ENCODE measurements around the gene CDCA7. TPM values are rescaled to one million over a fixed set of nuclear protein-coding genes. Genes with fewer than 3 reads are reported as not detected.

Gene CDCA7
- total RNA-seq, 2 experiments from 2014 or later = 88.5 to 91.7 TPM

- no peak for DNase-seq
- intact Hi-C loops (cut with micrococcal nuclease) = no loop called here
- H3K27ac Mint-ChIP-seq = no peak overlapping the region
- H3K4me1 Mint-ChIP-seq (ENCODE audit: low read depth) = no peaks in the 10 kb centered on the region
- H3K27me3 Mint-ChIP-seq = peaks cover 11% of the 10 kb centered on the region
- H3K36me3 Mint-ChIP-seq (ENCODE audit: low read depth) = peaks cover 3% of the 10 kb centered on the region
- ChIA-PET CTCF (no interaction called here), POLR2A (interaction anchor here (0.7 kb wide), 1 partner anchor 24 kb away, joined by 3 read pairs; no protein-coding TSS in a partner anchor)
- ATAC-seq = no peak
- H3K9me3 Mint-ChIP-seq = peaks cover 11% of the 10 kb centered on the region
- H3K4me3 Mint-ChIP-seq = no peak overlapping the region
- no peak for TF ChIP-seq CTCF (IDR thresholded peaks at IDR 0.05)
These were observed 8.6 kb upstream of the CDCA7 start for GRCh38 chr2:173346035-173346434.

GRCh38 chr2:173347305-173348168, 7.1 kb upstream of the CDCA7 start:
- CTCF ChIA-PET = no interaction called here
- intact Hi-C loops (cut with micrococcal nuclease) = no loop called here
- ATAC-seq = no peak

GRCh38 chr2:173349287-173349686, 5.4 kb upstream of the CDCA7 start:
- H3K36me3 Mint-ChIP-seq (ENCODE audit: low read depth) = peaks cover 3% of the 10 kb centered on the region
- H3K27ac Mint-ChIP-seq = no peak overlapping the region
- no peak for TF ChIP-seq CTCF (IDR thresholded peaks at IDR 0.05)
- H3K9me3 Mint-ChIP-seq = peaks cover 11% of the 10 kb centered on the region
- ChIA-PET CTCF (interaction anchor here (0.7 kb wide), 1 partner anchor 322 kb away, joined by 4 read pairs; no protein-coding TSS in a partner anchor), POLR2A (interaction anchor here (0.5 kb wide), 1 partner anchor 544 kb away, joined by 3 read pairs; no protein-coding TSS in a partner anchor)
- ATAC-seq (no peak), DNase-seq (no peak)
- intact Hi-C loops (cut with micrococcal nuclease) = no loop called here
- peaks cover 30% of the 10 kb centered on the region for H3K27me3 Mint-ChIP-seq
- no peak overlapping the region for H3K4me3 Mint-ChIP-seq
- peaks cover 9% of the 10 kb centered on the region for H3K4me1 Mint-ChIP-seq (ENCODE audit: low read depth)

More at GRCh38 chr2:173347305-173348168, 7.1 kb upstream of the CDCA7 start:
- H3K27ac Mint-ChIP-seq = no peak overlapping the region
- no peak overlapping the region for H3K4me3 Mint-ChIP-seq
- DNase-seq = no peak
- peaks cover 19% of the 10 kb centered on the region for H3K27me3 Mint-ChIP-seq
- peaks cover 3% of the 10 kb centered on the region for H3K36me3 Mint-ChIP-seq (ENCODE audit: low read depth)
- peaks cover 11% of the 10 kb centered on the region for H3K9me3 Mint-ChIP-seq
- TF ChIP-seq CTCF (IDR thresholded peaks at IDR 0.05) = no peak
- no peaks in the 10 kb centered on the region for H3K4me1 Mint-ChIP-seq (ENCODE audit: low read depth)
- POLR2A ChIA-PET = no interaction called here

- intact Hi-C loops (cut with micrococcal nuclease) = no loop called here
- ChIA-PET CTCF (interaction anchor here (1.9 kb wide), 1 partner anchor 52 kb away, joined by 5 read pairs; no protein-coding TSS in a partner anchor), POLR2A (interaction anchor here (1.5 kb wide), 1 partner anchor 19 kb away, joined by 3 read pairs; no protein-coding TSS in a partner anchor)
- Mint-ChIP-seq H3K9me3 (peaks cover 10% of the 10 kb centered on the region), H3K27me3 (peaks cover 30% of the 10 kb centered on the region), H3K36me3 (ENCODE audit: low read depth) (peaks cover 3% of the 10 kb centered on the region), H3K4me1 (ENCODE audit: low read depth) (peaks cover 9% of the 10 kb centered on the region), H3K27ac (no peak overlapping the region), H3K4me3 (no peak overlapping the region)
- TF ChIP-seq CTCF (IDR thresholded peaks at IDR 0.05) = no peak
- ATAC-seq (no peak), DNase-seq (no peak)
These were observed 4.3 kb upstream of the CDCA7 start for GRCh38 chr2:173350383-173350782.

- ChIA-PET CTCF (interaction anchor here (1.9 kb wide), 1 partner anchor 51 kb away, joined by 5 read pairs; no protein-coding TSS in a partner anchor), POLR2A (no interaction called here)
- Mint-ChIP-seq H3K4me1 (ENCODE audit: low read depth) (peaks cover 21% of the 10 kb centered on the region), H3K27ac (no peak overlapping the region), H3K27me3 (peaks cover 36% of the 10 kb centered on the region), H3K9me3 (peaks cover 4% of the 10 kb centered on the region), H3K36me3 (ENCODE audit: low read depth) (peaks cover 14% of the 10 kb centered on the region), H3K4me3 (no peak overlapping the region)
- intact Hi-C loops (cut with micrococcal nuclease) = no loop called here
- no peak for ATAC-seq
- no peak for TF ChIP-seq CTCF (IDR thresholded peaks at IDR 0.05)
- DNase-seq = no peak
These were observed 2.8 kb upstream of the CDCA7 start for GRCh38 chr2:173351879-173352278.
